Right lobe of liver (tissue), 4 donors: Measurements from ENCODE around the gene GRPEL2.

Experiments used
- POLR2A ChIP-seq: fragments of 450-650 bp; IDR thresholded peaks from one replicate; pipeline ENCODE4 v1.6.1; 2017; ENCODE audit warnings: antibody characterized with exemption, mild to moderate bottlenecking
- TF ChIP-seq, protein P1 (sequence below), 4 donors: fragments of 200-600 bp in 3 of 4; fragments of 450-650 bp in 1 of 4; IDR thresholded peaks; one replicate each; pipeline versions ENCODE4 v1.5.1 to v1.8.0; 2016 to 2022; ENCODE audit warnings: antibody characterized with exemption in 4 of 4, mild to moderate bottlenecking in 2 of 4
- donor health status: DM: no; HTN: no; CAD: no.
- donor health status: DM: no; HTN: no; CAD: no.
- donor health status: DM: no; HTN: yes; CAD: no.

DNA sequence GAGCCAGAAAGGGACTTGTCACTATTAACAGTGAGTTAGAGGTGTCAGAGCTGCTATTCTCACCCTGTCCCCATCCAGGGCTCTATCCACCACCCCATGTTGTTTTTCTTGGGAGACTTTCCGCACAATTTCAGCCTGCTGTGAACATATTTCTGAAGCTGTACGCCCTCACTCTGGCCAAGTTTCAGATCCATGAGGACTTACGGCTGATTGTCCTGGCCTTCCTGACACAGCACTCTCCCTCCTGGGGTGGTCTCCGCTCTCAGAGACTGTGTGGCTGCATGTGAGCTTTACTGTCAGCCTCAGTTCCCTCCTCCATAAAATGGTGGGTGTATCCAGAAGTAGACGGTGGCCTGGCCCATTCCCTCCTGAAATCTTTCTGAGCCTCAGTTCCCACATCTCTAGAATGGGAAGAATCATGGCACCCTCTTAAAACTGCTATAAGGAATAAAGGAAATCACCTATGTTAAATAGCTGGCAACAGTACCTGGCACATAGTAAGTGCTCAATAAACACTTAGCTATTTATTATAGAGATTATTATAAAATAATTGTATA lies 34.6 kb downstream of the GRPEL2 start:
- no peak for TF ChIP-seq POLR2A
- TF ChIP-seq, protein P1, sequence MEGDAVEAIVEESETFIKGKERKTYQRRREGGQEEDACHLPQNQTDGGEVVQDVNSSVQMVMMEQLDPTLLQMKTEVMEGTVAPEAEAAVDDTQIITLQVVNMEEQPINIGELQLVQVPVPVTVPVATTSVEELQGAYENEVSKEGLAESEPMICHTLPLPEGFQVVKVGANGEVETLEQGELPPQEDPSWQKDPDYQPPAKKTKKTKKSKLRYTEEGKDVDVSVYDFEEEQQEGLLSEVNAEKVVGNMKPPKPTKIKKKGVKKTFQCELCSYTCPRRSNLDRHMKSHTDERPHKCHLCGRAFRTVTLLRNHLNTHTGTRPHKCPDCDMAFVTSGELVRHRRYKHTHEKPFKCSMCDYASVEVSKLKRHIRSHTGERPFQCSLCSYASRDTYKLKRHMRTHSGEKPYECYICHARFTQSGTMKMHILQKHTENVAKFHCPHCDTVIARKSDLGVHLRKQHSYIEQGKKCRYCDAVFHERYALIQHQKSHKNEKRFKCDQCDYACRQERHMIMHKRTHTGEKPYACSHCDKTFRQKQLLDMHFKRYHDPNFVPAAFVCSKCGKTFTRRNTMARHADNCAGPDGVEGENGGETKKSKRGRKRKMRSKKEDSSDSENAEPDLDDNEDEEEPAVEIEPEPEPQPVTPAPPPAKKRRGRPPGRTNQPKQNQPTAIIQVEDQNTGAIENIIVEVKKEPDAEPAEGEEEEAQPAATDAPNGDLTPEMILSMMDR (IDR thresholded peaks at IDR 0.05), result no peak
